ENCODE results near the gene CNIH2.

DNA sequence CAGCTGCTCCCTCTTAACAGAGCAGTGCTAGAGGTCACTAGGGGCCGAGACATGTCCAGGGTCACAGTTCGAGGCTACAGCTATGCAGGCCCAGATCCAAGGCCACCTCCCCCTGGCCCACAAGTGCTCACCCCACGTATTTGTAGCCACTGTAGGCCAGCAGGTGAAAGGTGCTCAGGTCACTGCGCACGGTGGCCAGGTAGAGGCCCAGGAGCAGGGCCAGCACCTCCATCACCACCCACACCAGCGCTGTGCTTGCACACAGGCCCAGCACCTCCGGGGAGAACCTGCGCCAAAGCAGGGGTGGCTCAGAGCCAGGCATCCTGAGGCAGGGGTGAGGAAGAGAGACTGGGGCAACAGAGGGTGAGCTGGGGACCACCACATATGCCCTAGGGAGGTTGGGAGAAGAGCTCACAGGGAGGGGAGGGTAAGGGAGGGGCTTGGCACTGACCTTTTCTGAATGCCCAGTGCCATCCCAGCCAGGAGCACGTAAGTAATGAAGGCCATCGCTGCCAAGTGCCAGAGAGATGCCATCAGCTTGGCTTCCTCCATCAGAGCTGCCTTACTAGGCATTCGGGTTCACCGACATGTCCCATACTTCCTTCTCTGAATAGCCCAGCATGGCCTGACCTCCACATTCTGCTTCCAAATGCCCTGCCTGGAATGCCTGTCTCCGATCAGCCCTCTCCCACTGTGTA is 7.4 kb downstream of the CNIH2 start:
- TF ChIP-seq CTCF (IDR thresholded peaks at IDR 0.05) (no peak), POLR2A (IDR thresholded peaks at IDR 0.05) (no peak)
